Testis (tissue), 2 donors: ENCODE measurements around the gene DCUN1D4.

Experiments used
- CTCF ChIP-seq, 3 experiments: fragments of 450-650 bp in 2 of 3; fragments of 200-600 bp in 1 of 3; sonication (generic) in 1 of 3; IDR thresholded peaks; one replicate each; pipeline ENCODE4 v1.5.1; 2016 to 2019; ENCODE audit warnings: antibody characterized with exemption in 3 of 3, mild to moderate bottlenecking in 2 of 3, moderate library complexity in 1 of 3
- POLR2A ChIP-seq: fragments of 450-650 bp; IDR thresholded peaks from one replicate; pipeline ENCODE4 v1.6.1; 2017; ENCODE audit warnings: antibody characterized with exemption, mild to moderate bottlenecking, moderate library complexity

- TF ChIP-seq POLR2A: no peak
- no peak for TF ChIP-seq CTCF (IDR thresholded peaks at IDR 0.05)
These were observed 578 bp downstream of the DCUN1D4 start for GRCh38 chr4:51843309-51844152.
